Cardiac muscle cell (in vitro differentiated cells and primary cell): ENCODE measurements around the gene AIP. TPM values are rescaled to one million over a fixed set of nuclear protein-coding genes. Genes with fewer than 3 reads are reported as not detected.

ENCODE experiments used
- DNase-seq, 2 donors: peaks; one replicate each; pipeline versions ENCODE4 v3.0.0 to v3.0.0-alpha.2; 2010 to 2017; ENCODE audit warnings: low read depth in 1 of 2, low spot score in 1 of 2
- H3K27ac ChIP-seq: fragments of 200-600 bp; sonication (generic); 2 replicates; pipeline ENCODE4 v1.5.1; 2016
- H3K27me3 ChIP-seq: fragments of 200-600 bp; sonication (generic); 2 replicates; pipeline ENCODE4 v1.6.0; 2016; ENCODE audit warnings: control low read depth
- H3K36me3 ChIP-seq: fragments of 200-600 bp; sonication (generic); 2 replicates; pipeline ENCODE4 v1.5.1; 2016; ENCODE audit warnings: control low read depth
- H3K4me1 ChIP-seq: fragments of 200-600 bp; sonication (generic); 2 replicates; pipeline ENCODE4 v1.8.1; 2017; ENCODE audit warnings: low read depth, mild to moderate bottlenecking, mixed run types
- H3K4me3 ChIP-seq: fragments of 200-600 bp; sonication (generic); 2 replicates; pipeline ENCODE4 v1.5.1; 2016; ENCODE audit warnings: mild to moderate bottlenecking
- H3K9me3 ChIP-seq: fragments of 200-600 bp; sonication (generic); 2 replicates; pipeline ENCODE4 v1.5.1; 2017; ENCODE audit warnings: low read depth, mild to moderate bottlenecking, control low read depth
- polyA plus RNA-seq: library from polyadenylated mRNA; unstranded; fragments of >200 nt; fragmentation: Nextera tagmentation; extraction: Ambion mirVana; gene quantifications from 2 replicates; pipeline ENCODE4 v1.2.1, GENCODE V29; 2016
- total RNA-seq: library from RNA; depleted of rRNA; stranded (reverse); fragments of >200 nt; gene quantifications from 2 replicates; pipeline ENCODE4 v1.2.3, GENCODE V29; 2016
- TF ChIP-seq, protein P1 (sequence below): IDR thresholded peaks from 2 replicates; pipeline ENCODE4 v1.5.1; 2012; ENCODE audit warnings: low read depth, mild to moderate bottlenecking, low read length

The AIP gene
- total and polyA plus RNA-seq, 2 experiments from 2014 or later = 46.4 to 73.7 TPM

- peaks cover 9% of the 10 kb centered on the region for H3K27me3 ChIP-seq
- H3K9me3 ChIP-seq = no peaks in the 10 kb centered on the region
- DNase-seq = no peak
- no peak overlapping the region for H3K4me3 ChIP-seq
- H3K4me1 ChIP-seq = no peaks in the 10 kb centered on the region
- H3K27ac ChIP-seq = no peak overlapping the region
- H3K36me3 ChIP-seq = no peaks in the 10 kb centered on the region
- TF ChIP-seq, protein P1, sequence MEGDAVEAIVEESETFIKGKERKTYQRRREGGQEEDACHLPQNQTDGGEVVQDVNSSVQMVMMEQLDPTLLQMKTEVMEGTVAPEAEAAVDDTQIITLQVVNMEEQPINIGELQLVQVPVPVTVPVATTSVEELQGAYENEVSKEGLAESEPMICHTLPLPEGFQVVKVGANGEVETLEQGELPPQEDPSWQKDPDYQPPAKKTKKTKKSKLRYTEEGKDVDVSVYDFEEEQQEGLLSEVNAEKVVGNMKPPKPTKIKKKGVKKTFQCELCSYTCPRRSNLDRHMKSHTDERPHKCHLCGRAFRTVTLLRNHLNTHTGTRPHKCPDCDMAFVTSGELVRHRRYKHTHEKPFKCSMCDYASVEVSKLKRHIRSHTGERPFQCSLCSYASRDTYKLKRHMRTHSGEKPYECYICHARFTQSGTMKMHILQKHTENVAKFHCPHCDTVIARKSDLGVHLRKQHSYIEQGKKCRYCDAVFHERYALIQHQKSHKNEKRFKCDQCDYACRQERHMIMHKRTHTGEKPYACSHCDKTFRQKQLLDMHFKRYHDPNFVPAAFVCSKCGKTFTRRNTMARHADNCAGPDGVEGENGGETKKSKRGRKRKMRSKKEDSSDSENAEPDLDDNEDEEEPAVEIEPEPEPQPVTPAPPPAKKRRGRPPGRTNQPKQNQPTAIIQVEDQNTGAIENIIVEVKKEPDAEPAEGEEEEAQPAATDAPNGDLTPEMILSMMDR = no peak
Measured at GRCh38 chr11:67500831-67501715, 18.2 kb downstream of the AIP start.

DNA sequence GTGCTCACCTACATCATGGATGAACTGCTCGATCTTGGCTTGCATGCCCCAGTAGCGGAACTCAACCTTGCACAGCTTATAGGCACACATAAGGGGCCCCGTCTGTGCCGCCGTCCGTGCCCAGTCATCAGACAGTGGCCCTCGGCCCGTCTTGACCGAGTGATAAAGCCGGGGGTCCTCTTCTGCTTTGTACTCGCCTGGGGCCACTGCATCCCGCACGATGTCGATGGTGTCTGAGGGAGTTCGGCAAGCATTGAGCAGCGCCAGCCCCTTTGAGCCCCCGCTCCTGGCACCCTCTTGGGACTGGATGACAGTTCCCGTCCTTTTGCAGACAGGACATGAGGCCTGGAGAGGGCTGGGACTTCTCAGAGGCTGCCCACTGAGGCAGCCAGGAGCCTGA lies 19.0 kb downstream of the AIP start:
- Histone ChIP-seq H3K27ac (no peak overlapping the region), H3K36me3 (no peaks in the 10 kb centered on the region), H3K4me1 (no peaks in the 10 kb centered on the region), H3K4me3 (no peak overlapping the region), H3K9me3 (no peaks in the 10 kb centered on the region), H3K27me3 (peaks cover 9% of the 10 kb centered on the region)
- TF ChIP-seq, protein P1 = no peak
- DNase-seq = no peak

DNA sequence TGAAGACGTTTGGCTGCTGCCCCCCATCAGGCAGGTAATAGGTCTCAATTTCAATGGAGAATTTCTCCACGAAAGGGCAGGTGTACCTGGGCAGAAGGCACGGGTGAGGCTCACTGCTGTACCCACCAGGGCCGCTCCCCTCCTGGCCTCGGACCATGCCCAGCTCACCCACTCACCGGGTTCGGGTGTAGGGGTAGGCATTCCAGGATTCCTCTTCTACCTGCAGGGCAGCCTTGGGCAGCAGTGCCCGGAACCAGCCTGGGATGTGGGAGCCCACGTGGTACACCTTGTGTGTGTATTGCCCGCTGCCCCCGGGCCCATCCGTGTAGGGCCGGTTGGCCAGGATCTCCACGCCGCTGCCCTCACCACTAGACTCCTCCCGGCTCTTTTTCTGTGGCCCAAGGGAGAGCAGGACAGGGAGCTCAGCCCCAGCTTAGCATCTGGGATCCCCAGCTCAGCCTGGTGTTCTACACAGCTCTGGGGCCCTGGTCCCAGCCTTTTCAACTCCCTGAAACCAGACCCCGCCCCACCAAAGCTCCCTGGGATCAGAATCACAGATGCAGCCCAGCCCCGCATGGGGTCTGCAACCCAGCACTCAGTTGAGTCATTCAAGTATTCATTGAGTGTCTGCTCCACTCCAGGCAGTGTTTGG lies 19.6 kb downstream of the AIP start:
- Histone ChIP-seq H3K4me3 (no peak overlapping the region), H3K4me1 (peaks cover 4% of the 10 kb centered on the region), H3K36me3 (no peaks in the 10 kb centered on the region), H3K9me3 (no peaks in the 10 kb centered on the region), H3K27me3 (peaks cover 9% of the 10 kb centered on the region), H3K27ac (no peak overlapping the region)
- no peak for DNase-seq
- TF ChIP-seq, protein P1 = no peak

- H3K27ac ChIP-seq = no peak overlapping the region
- H3K36me3 ChIP-seq = no peaks in the 10 kb centered on the region
- H3K4me3 ChIP-seq = peak overlapping the region; percentile 53
- no peaks in the 10 kb centered on the region for H3K9me3 ChIP-seq
- H3K4me1 ChIP-seq = peaks cover 4% of the 10 kb centered on the region
- no peak for DNase-seq
- TF ChIP-seq, protein P1 = no peak
- H3K27me3 ChIP-seq = peaks cover 9% of the 10 kb centered on the region
Measured at GRCh38 chr11:67503119-67504004, 20.5 kb downstream of the AIP start.
